ENCODE results near the gene SNX13.

SNX13 gene

DNA sequence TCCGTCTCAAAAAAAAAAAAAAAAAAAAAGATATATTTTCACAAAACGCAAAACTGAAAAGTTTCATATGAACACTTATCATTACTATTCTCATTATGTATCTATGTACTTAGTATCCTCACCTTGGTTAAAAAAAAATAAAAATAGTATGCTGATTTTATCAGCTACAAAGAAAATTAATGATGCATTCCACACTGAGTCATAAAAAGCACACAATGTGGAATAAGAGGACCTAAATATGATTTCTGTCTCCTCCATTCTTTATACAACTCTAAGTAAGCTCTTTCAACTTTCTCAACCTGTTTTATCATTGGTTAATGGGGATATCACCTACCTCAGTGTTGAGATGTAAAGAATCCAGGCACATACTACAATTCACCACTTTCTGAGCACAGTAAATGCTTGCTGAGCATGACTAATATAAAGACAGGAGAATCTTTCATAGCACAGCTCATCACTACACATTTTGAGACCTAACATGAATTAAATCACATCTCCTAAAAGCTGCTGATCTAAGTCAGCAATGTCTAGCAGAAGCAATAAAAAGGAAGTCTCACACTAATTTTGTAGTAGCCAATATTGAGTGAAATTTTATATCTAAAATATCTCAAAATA lies 2.7 kb downstream of the SNX13 start:
- H3K79me1 ChIP-seq (ENCODE audit: low read length): peaks cover 4% of the 10 kb centered on the region
- H2AK5ac ChIP-seq (ENCODE audit: low read length): no peak overlapping the region
- no peaks in the 10 kb centered on the region for H3K36me3 ChIP-seq (ENCODE audit: control insufficient read depth, insufficient read depth, low read length)
- H2BK120ac ChIP-seq (ENCODE audit: low read depth, low read length): no peak overlapping the region
- no peak overlapping the region for H3K4me2 ChIP-seq (ENCODE audit: low read length)
- no peak overlapping the region for H3K18ac ChIP-seq (ENCODE audit: low read length)
- H2BK5ac ChIP-seq (ENCODE audit: low read length): no peak overlapping the region
- WGBS (ENCODE audit: extremely low coverage, insufficient coverage, low lambda C conversion rate): no CpG with 5 or more reads among the region's 2 CpGs
- no peak overlapping the region for H3K9ac ChIP-seq (ENCODE audit: low read length)
- H4K5ac ChIP-seq (ENCODE audit: low read length): no peak overlapping the region
- no peaks in the 10 kb centered on the region for H3K27me3 ChIP-seq (ENCODE audit: insufficient read depth, low read length, poor library complexity)
- H2BK15ac ChIP-seq (replicated peaks; ENCODE audit: low read depth): no peak overlapping the region
- H3K27ac ChIP-seq (ENCODE audit: low read depth, low read length): no peak overlapping the region
- H3K79me2 ChIP-seq (ENCODE audit: control insufficient read depth, insufficient read depth, low read length): peaks cover 24% of the 10 kb centered on the region
- peaks cover 2% of the 10 kb centered on the region for H3K4me1 ChIP-seq (ENCODE audit: control insufficient read depth, low read depth, low read length)
- no peak for DNase-seq
- no peak overlapping the region for H3K4me3 ChIP-seq (ENCODE audit: low read length)
- no peak overlapping the region for H3K23ac ChIP-seq (ENCODE audit: low read length)
- no peak overlapping the region for H4K8ac ChIP-seq (ENCODE audit: low read depth, low read length)
- no peak overlapping the region for H3K56ac ChIP-seq (ENCODE audit: low read length)
- H3K4ac ChIP-seq (ENCODE audit: low read depth, low read length): no peak overlapping the region

GRCh38 chr7:17936321-17936720 lies 4.0 kb downstream of the SNX13 start:
- Histone ChIP-seq H3K9ac (ENCODE audit: low read length) (no peak overlapping the region), H3K79me1 (ENCODE audit: low read length) (peaks cover 4% of the 10 kb centered on the region), H3K79me2 (ENCODE audit: control insufficient read depth, insufficient read depth, low read length) (peaks cover 26% of the 10 kb centered on the region), H3K56ac (ENCODE audit: low read length) (no peak overlapping the region), H3K23ac (ENCODE audit: low read length) (no peak overlapping the region), H3K4me2 (ENCODE audit: low read length) (no peak overlapping the region), H3K36me3 (ENCODE audit: control insufficient read depth, insufficient read depth, low read length) (no peaks in the 10 kb centered on the region), H3K18ac (ENCODE audit: low read length) (no peak overlapping the region), H4K8ac (ENCODE audit: low read depth, low read length) (no peak overlapping the region), H3K27me3 (ENCODE audit: insufficient read depth, low read length, poor library complexity) (no peaks in the 10 kb centered on the region), H3K4me1 (ENCODE audit: control insufficient read depth, low read depth, low read length) (peaks cover 2% of the 10 kb centered on the region), H3K27ac (ENCODE audit: low read depth, low read length) (no peak overlapping the region), H4K5ac (ENCODE audit: low read length) (no peak overlapping the region), H2BK15ac (replicated peaks; ENCODE audit: low read depth) (no peak overlapping the region), H2BK5ac (ENCODE audit: low read length) (no peak overlapping the region), H2AK5ac (ENCODE audit: low read length) (no peak overlapping the region), H2BK120ac (ENCODE audit: low read depth, low read length) (no peak overlapping the region), H3K4ac (ENCODE audit: low read depth, low read length) (no peak overlapping the region), H3K4me3 (ENCODE audit: low read length) (no peak overlapping the region)
- DNase-seq: no peak
- WGBS (ENCODE audit: extremely low coverage, insufficient coverage, low lambda C conversion rate): no CpG with 5 or more reads among the region's 1 CpG

- no peak overlapping the region for H2AK5ac ChIP-seq (ENCODE audit: low read length)
- H3K79me1 ChIP-seq (ENCODE audit: low read length): peaks cover 8% of the 10 kb centered on the region
- no peak overlapping the region for H3K27ac ChIP-seq (ENCODE audit: low read depth, low read length)
- no CpG with 5 or more reads among the region's 2 CpGs for WGBS (ENCODE audit: extremely low coverage, insufficient coverage, low lambda C conversion rate)
- no peak overlapping the region for H4K8ac ChIP-seq (ENCODE audit: low read depth, low read length)
- no peak overlapping the region for H2BK5ac ChIP-seq (ENCODE audit: low read length)
- no peak overlapping the region for H4K5ac ChIP-seq (ENCODE audit: low read length)
- no peak for DNase-seq
- no peak overlapping the region for H2BK15ac ChIP-seq (replicated peaks; ENCODE audit: low read depth)
- H3K23ac ChIP-seq (ENCODE audit: low read length): no peak overlapping the region
- peaks cover 30% of the 10 kb centered on the region for H3K79me2 ChIP-seq (ENCODE audit: control insufficient read depth, insufficient read depth, low read length)
- no peak overlapping the region for H2BK120ac ChIP-seq (ENCODE audit: low read depth, low read length)
- H3K18ac ChIP-seq (ENCODE audit: low read length): no peak overlapping the region
- H3K4ac ChIP-seq (ENCODE audit: low read depth, low read length): no peak overlapping the region
- no peaks in the 10 kb centered on the region for H3K27me3 ChIP-seq (ENCODE audit: insufficient read depth, low read length, poor library complexity)
- no peak overlapping the region for H3K56ac ChIP-seq (ENCODE audit: low read length)
- H3K4me2 ChIP-seq (ENCODE audit: low read length): no peak overlapping the region
- H3K4me1 ChIP-seq (ENCODE audit: control insufficient read depth, low read depth, low read length): peaks cover 2% of the 10 kb centered on the region
- no peak overlapping the region for H3K9ac ChIP-seq (ENCODE audit: low read length)
- H3K36me3 ChIP-seq (ENCODE audit: control insufficient read depth, insufficient read depth, low read length): no peaks in the 10 kb centered on the region
- H3K4me3 ChIP-seq (ENCODE audit: low read length): no peak overlapping the region
Observed at GRCh38 chr7:17934612-17935240, 5.6 kb downstream of the SNX13 start.

- Histone ChIP-seq H3K4me3 (ENCODE audit: low read length) (no peak overlapping the region), H3K18ac (ENCODE audit: low read length) (no peak overlapping the region), H4K8ac (ENCODE audit: low read depth, low read length) (no peak overlapping the region), H3K27ac (ENCODE audit: low read depth, low read length) (no peak overlapping the region), H3K4me2 (ENCODE audit: low read length) (no peak overlapping the region), H3K27me3 (ENCODE audit: insufficient read depth, low read length, poor library complexity) (no peaks in the 10 kb centered on the region), H2AK5ac (ENCODE audit: low read length) (no peak overlapping the region), H3K4me1 (ENCODE audit: control insufficient read depth, low read depth, low read length) (no peaks in the 10 kb centered on the region), H3K9ac (ENCODE audit: low read length) (no peak overlapping the region), H3K79me2 (ENCODE audit: control insufficient read depth, insufficient read depth, low read length) (peaks cover 24% of the 10 kb centered on the region), H2BK120ac (ENCODE audit: low read depth, low read length) (no peak overlapping the region), H4K5ac (ENCODE audit: low read length) (no peak overlapping the region), H3K56ac (ENCODE audit: low read length) (no peak overlapping the region), H3K36me3 (ENCODE audit: control insufficient read depth, insufficient read depth, low read length) (no peaks in the 10 kb centered on the region), H3K79me1 (ENCODE audit: low read length) (peaks cover 6% of the 10 kb centered on the region), H3K23ac (ENCODE audit: low read length) (no peak overlapping the region), H2BK5ac (ENCODE audit: low read length) (no peak overlapping the region), H3K4ac (ENCODE audit: low read depth, low read length) (no peak overlapping the region), H2BK15ac (replicated peaks; ENCODE audit: low read depth) (no peak overlapping the region)
- no CpG with 5 or more reads among the region's 2 CpGs for WGBS (ENCODE audit: extremely low coverage, insufficient coverage, low lambda C conversion rate)
- DNase-seq: no peak
Observed at GRCh38 chr7:17934094-17934493, 6.2 kb downstream of the SNX13 start.

- no peak overlapping the region for H4K8ac ChIP-seq (ENCODE audit: low read depth, low read length)
- H2BK5ac ChIP-seq (ENCODE audit: low read length): no peak overlapping the region
- H3K56ac ChIP-seq (ENCODE audit: low read length): no peak overlapping the region
- H3K79me2 ChIP-seq (ENCODE audit: control insufficient read depth, insufficient read depth, low read length): peaks cover 22% of the 10 kb centered on the region
- no peak overlapping the region for H3K23ac ChIP-seq (ENCODE audit: low read length)
- no peak overlapping the region for H3K18ac ChIP-seq (ENCODE audit: low read length)
- H2BK120ac ChIP-seq (ENCODE audit: low read depth, low read length): no peak overlapping the region
- H4K5ac ChIP-seq (ENCODE audit: low read length): no peak overlapping the region
- H3K4ac ChIP-seq (ENCODE audit: low read depth, low read length): no peak overlapping the region
- H3K4me2 ChIP-seq (ENCODE audit: low read length): no peak overlapping the region
- H2BK15ac ChIP-seq (replicated peaks; ENCODE audit: low read depth): no peak overlapping the region
- H3K27me3 ChIP-seq (ENCODE audit: insufficient read depth, low read length, poor library complexity): no peaks in the 10 kb centered on the region
- peaks cover 6% of the 10 kb centered on the region for H3K79me1 ChIP-seq (ENCODE audit: low read length)
- no peaks in the 10 kb centered on the region for H3K4me1 ChIP-seq (ENCODE audit: control insufficient read depth, low read depth, low read length)
- H3K27ac ChIP-seq (ENCODE audit: low read depth, low read length): no peak overlapping the region
- H3K36me3 ChIP-seq (ENCODE audit: control insufficient read depth, insufficient read depth, low read length): no peaks in the 10 kb centered on the region
- H2AK5ac ChIP-seq (ENCODE audit: low read length): no peak overlapping the region
- H3K4me3 ChIP-seq (ENCODE audit: low read length): no peak overlapping the region
- DNase-seq: no peak
- H3K9ac ChIP-seq (ENCODE audit: low read length): no peak overlapping the region
- WGBS (ENCODE audit: extremely low coverage, insufficient coverage, low lambda C conversion rate): no CpG with 5 or more reads among the region's 2 CpGs
Observed at GRCh38 chr7:17932770-17933169, 7.5 kb downstream of the SNX13 start.

GRCh38 chr7:17931069-17931468 lies 9.2 kb downstream of the SNX13 start:
- Histone ChIP-seq H3K27me3 (ENCODE audit: insufficient read depth, low read length, poor library complexity) (no peaks in the 10 kb centered on the region), H2AK5ac (ENCODE audit: low read length) (no peak overlapping the region), H3K79me1 (ENCODE audit: low read length) (peaks cover 6% of the 10 kb centered on the region), H4K5ac (ENCODE audit: low read length) (no peak overlapping the region), H3K27ac (ENCODE audit: low read depth, low read length) (no peak overlapping the region), H3K56ac (ENCODE audit: low read length) (no peak overlapping the region), H2BK120ac (ENCODE audit: low read depth, low read length) (no peak overlapping the region), H3K36me3 (ENCODE audit: control insufficient read depth, insufficient read depth, low read length) (no peaks in the 10 kb centered on the region), H3K9ac (ENCODE audit: low read length) (no peak overlapping the region), H3K18ac (ENCODE audit: low read length) (no peak overlapping the region), H3K4ac (ENCODE audit: low read depth, low read length) (no peak overlapping the region), H3K23ac (ENCODE audit: low read length) (no peak overlapping the region), H3K79me2 (ENCODE audit: control insufficient read depth, insufficient read depth, low read length) (peaks cover 28% of the 10 kb centered on the region), H3K4me1 (ENCODE audit: control insufficient read depth, low read depth, low read length) (no peaks in the 10 kb centered on the region), H3K4me3 (ENCODE audit: low read length) (no peak overlapping the region), H2BK5ac (ENCODE audit: low read length) (no peak overlapping the region), H3K4me2 (ENCODE audit: low read length) (no peak overlapping the region), H2BK15ac (replicated peaks; ENCODE audit: low read depth) (no peak overlapping the region), H4K8ac (ENCODE audit: low read depth, low read length) (no peak overlapping the region)
- WGBS (ENCODE audit: extremely low coverage, insufficient coverage, low lambda C conversion rate): 100% methylated on average over 1 of the region's 1 CpG
- DNase-seq: no peak
